SH-SY5Y (cell line): ENCODE results near the gene ZDHHC14.

Experiments used
- GATA2 ChIP-seq: IDR thresholded peaks from 2 replicates; pipeline ENCODE4 v1.6.1; 2011; ENCODE audit warnings: mild to moderate bottlenecking, low read depth, low read length
- GATA3 ChIP-seq: IDR thresholded peaks from 2 replicates; pipeline ENCODE4 v1.6.1; 2011; ENCODE audit warnings: low read depth, mild to moderate bottlenecking, low read length, moderate library complexity

- TF ChIP-seq GATA3 (no peak), GATA2 (no peak)
These were observed 251.0 kb downstream of the ZDHHC14 start for GRCh38 chr6:157631838-157632614.
